ENCODE data around the gene BCCIP.

- TF ChIP-seq CTCF (IDR thresholded peaks at IDR 0.05; ENCODE audit: low read depth, low read length, poor library complexity, severe bottlenecking) (no peak), EZH2phosphoT487 (IDR thresholded peaks at IDR 0.05; ENCODE audit: borderline replicate concordance, low read length) (no peak)
Observed at GRCh38 chr10:125788156-125789034, 35.0 kb upstream of the BCCIP start.

All from DOHH2 (cell line).